Hepatocyte (in vitro differentiated cells): ENCODE data around the gene RDH16. TPM values are rescaled to one million over a fixed set of nuclear protein-coding genes. Genes with fewer than 3 reads are reported as not detected.

Source experiments
- DNase-seq: peaks from one replicate; pipeline ENCODE4 v3.0.0-alpha.2; 2016; ENCODE audit warnings: low spot score
- H2AFZ ChIP-seq: fragments of 200-600 bp; sonication (generic); 2 replicates; pipeline ENCODE4 v1.6.0; 2016; ENCODE audit warnings: antibody characterized with exemption, mild to moderate bottlenecking
- H3K27ac ChIP-seq: fragments of 200-600 bp; sonication (generic); 2 replicates; pipeline ENCODE4 v1.5.1; 2016; ENCODE audit warnings: mild to moderate bottlenecking
- H3K27me3 ChIP-seq: fragments of 200-600 bp; sonication (generic); 2 replicates; pipeline ENCODE4 v1.6.1; 2016
- H3K36me3 ChIP-seq: fragments of 200-600 bp; sonication (generic); replicated peaks from 2 replicates; pipeline ENCODE4 v1.5.1; 2016; ENCODE audit warnings: low read depth; ENCODE audit not compliant: insufficient read depth
- H3K4me1 ChIP-seq: fragments of 200-600 bp; sonication (generic); 2 replicates; pipeline ENCODE4 v1.5.1; 2016; ENCODE audit warnings: mild to moderate bottlenecking, moderate library complexity; ENCODE audit not compliant: insufficient read depth
- H3K4me2 ChIP-seq: fragments of 200-600 bp; sonication (generic); 2 replicates; pipeline ENCODE4 v1.6.0; 2016
- H3K4me3 ChIP-seq: fragments of 200-600 bp; sonication (generic); 2 replicates; pipeline ENCODE4 v1.5.1; 2016; ENCODE audit warnings: mild to moderate bottlenecking
- H3K79me2 ChIP-seq: fragments of 200-600 bp; sonication (generic); 2 replicates; pipeline ENCODE4 v1.6.0; 2017; ENCODE audit warnings: mild to moderate bottlenecking
- H3K9me2 ChIP-seq: fragments of 200-600 bp; sonication (generic); replicated peaks from 2 replicates; pipeline ENCODE4 v1.6.0; 2017; ENCODE audit warnings: mild to moderate bottlenecking; ENCODE audit not compliant: insufficient read depth
- H3K9me3 ChIP-seq: fragments of 200-600 bp; sonication (generic); 2 replicates; pipeline ENCODE4 v1.5.1; 2016; ENCODE audit warnings: low read depth, mild to moderate bottlenecking
- H4K20me1 ChIP-seq: fragments of 200-600 bp; sonication (generic); 2 replicates; pipeline ENCODE4 v1.6.0; 2016; ENCODE audit warnings: mild to moderate bottlenecking; ENCODE audit not compliant: insufficient read depth, poor library complexity, severe bottlenecking
- EZH2 ChIP-seq: fragments of 200-600 bp; sonication (generic); IDR thresholded peaks from 2 replicates; pipeline ENCODE4 v1.6.1; 2016; ENCODE audit warnings: antibody characterized with exemption, mild to moderate bottlenecking, borderline replicate concordance
- EZH2phosphoT487 ChIP-seq: fragments of 200-600 bp; sonication (generic); IDR thresholded peaks from one replicate; pipeline ENCODE4 v1.6.1; 2018; ENCODE audit warnings: antibody characterized with exemption, mild to moderate bottlenecking, low read depth, moderate library complexity; ENCODE audit not compliant: unreplicated experiment, severe bottlenecking
- WGBS: methylation state at CpG from one replicate; pipeline ENCODE4 v1.1.6; 2016; ENCODE audit warnings: low lambda C conversion rate; ENCODE audit errors: missing lambda C conversion rate; 5-methylcytosine and 5-hydroxymethylcytosine counted together
- polyA plus RNA-seq: library from polyadenylated mRNA; unstranded; fragments of >200 nt; fragmentation: Nextera tagmentation; extraction: Ambion mirVana; gene quantifications from 2 replicates; pipeline ENCODE4 v1.2.1, GENCODE V29; 2016
- total RNA-seq: library from RNA; depleted of rRNA; stranded (reverse); fragments of >200 nt; gene quantifications from 2 replicates; pipeline ENCODE4 v1.2.3, GENCODE V29; 2014
- TF ChIP-seq, protein P1 (sequence below): fragments of 200-600 bp; sonication (generic); IDR thresholded peaks from 2 replicates; pipeline ENCODE4 v1.5.1; 2016; ENCODE audit warnings: antibody characterized with exemption, mild to moderate bottlenecking; ENCODE audit not compliant: poor library complexity

The RDH16 gene
- total and polyA plus RNA-seq, 2 experiments from 2014 or later, result 0.64 to 1.7 TPM

- no peak for TF ChIP-seq EZH2
- TF ChIP-seq, protein P1, sequence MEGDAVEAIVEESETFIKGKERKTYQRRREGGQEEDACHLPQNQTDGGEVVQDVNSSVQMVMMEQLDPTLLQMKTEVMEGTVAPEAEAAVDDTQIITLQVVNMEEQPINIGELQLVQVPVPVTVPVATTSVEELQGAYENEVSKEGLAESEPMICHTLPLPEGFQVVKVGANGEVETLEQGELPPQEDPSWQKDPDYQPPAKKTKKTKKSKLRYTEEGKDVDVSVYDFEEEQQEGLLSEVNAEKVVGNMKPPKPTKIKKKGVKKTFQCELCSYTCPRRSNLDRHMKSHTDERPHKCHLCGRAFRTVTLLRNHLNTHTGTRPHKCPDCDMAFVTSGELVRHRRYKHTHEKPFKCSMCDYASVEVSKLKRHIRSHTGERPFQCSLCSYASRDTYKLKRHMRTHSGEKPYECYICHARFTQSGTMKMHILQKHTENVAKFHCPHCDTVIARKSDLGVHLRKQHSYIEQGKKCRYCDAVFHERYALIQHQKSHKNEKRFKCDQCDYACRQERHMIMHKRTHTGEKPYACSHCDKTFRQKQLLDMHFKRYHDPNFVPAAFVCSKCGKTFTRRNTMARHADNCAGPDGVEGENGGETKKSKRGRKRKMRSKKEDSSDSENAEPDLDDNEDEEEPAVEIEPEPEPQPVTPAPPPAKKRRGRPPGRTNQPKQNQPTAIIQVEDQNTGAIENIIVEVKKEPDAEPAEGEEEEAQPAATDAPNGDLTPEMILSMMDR, result no peak
- no peak for TF ChIP-seq EZH2phosphoT487
- Histone ChIP-seq H3K9me3 (no peaks in the 10 kb centered on the region), H3K4me1 (no peaks in the 10 kb centered on the region), H3K4me3 (no peak overlapping the region), H3K27me3 (no peaks in the 10 kb centered on the region), H4K20me1 (peaks cover 5% of the 10 kb centered on the region), H3K9me2 (no peaks in the 10 kb centered on the region), H3K27ac (no peak overlapping the region), H3K79me2 (peaks cover 3% of the 10 kb centered on the region), H3K4me2 (no peak overlapping the region), H3K36me3 (no peaks in the 10 kb centered on the region), H2AFZ (no peak overlapping the region)
- 89% methylated on average over 10 of the region's 10 CpGs for WGBS
- no peak for DNase-seq
Observed at GRCh38 chr12:56994231-56994746, 36.9 kb upstream of the RDH16 start.

- DNase-seq, result no peak
- H3K27me3 ChIP-seq, result no peaks in the 10 kb centered on the region
- no peak overlapping the region for H3K4me3 ChIP-seq
- no peak overlapping the region for H2AFZ ChIP-seq
- no peaks in the 10 kb centered on the region for H3K36me3 ChIP-seq
- 79% methylated on average over 10 of the region's 10 CpGs for WGBS
- no peaks in the 10 kb centered on the region for H3K4me1 ChIP-seq
- H3K79me2 ChIP-seq, result no peaks in the 10 kb centered on the region
- no peak overlapping the region for H3K27ac ChIP-seq
- no peaks in the 10 kb centered on the region for H3K9me3 ChIP-seq
- no peaks in the 10 kb centered on the region for H3K9me2 ChIP-seq
- no peak overlapping the region for H3K4me2 ChIP-seq
- H4K20me1 ChIP-seq, result no peaks in the 10 kb centered on the region
- TF ChIP-seq EZH2 (no peak), EZH2phosphoT487 (no peak)
- TF ChIP-seq, protein P1, result no peak
Observed at GRCh38 chr12:56993346-56993745, 35.9 kb upstream of the RDH16 start.

DNA sequence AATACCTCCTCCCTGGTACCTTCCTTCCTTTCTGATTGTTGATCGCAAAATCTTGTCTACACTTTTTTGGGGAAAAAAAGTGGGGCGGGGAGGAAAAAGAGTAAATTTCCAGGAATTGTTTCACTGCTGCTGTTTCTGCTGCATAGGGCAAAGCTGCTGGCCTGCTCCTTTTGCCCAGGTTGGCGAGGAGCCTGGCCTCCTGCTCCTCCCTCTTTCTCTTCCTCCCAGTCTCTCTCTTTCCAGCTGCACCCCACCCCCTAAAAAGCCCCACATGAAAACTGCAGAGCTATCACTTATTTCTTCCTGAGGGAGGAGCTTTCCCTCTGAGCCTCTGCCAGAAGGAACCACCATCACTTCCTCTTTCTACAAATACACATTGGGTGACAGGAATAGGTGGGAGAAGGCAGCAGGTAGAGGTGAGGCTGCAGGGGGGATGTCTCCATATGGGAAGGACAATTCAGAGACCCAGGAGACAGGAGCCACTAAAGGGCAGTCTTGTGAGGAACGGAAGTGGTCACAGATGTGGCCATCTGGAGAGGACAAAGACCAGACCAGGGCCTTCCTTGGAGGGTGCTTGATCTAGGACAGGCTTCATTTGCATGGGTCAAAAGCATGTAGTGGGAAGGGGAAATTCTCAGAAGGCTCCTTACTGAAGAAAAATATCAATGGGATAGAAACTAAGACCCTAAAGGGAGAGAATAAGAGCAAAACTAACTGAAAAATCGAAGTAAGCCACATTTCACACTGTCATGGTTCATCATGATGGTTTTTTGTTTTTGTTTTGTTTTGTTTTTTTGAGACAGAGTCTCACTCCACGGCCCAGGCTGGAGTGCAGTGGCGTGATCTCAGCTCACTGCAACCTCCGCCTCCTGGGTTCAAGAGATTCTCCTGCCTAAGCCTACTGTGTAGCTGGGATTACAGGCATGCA lies 34.2 kb upstream of the RDH16 start:
- Histone ChIP-seq H3K4me3 (no peak overlapping the region), H3K27ac (no peak overlapping the region), H3K36me3 (no peaks in the 10 kb centered on the region)

More for the DNA sequence above, 34.2 kb upstream of the RDH16 start:
- 91% methylated on average over 8 of the region's 8 CpGs for WGBS
- H4K20me1 ChIP-seq, result no peaks in the 10 kb centered on the region
- H3K4me2 ChIP-seq, result no peak overlapping the region
- H3K27me3 ChIP-seq, result no peaks in the 10 kb centered on the region
- H3K4me1 ChIP-seq, result peaks cover 4% of the 10 kb centered on the region
- H3K9me2 ChIP-seq, result no peaks in the 10 kb centered on the region
- no peaks in the 10 kb centered on the region for H3K9me3 ChIP-seq
- TF ChIP-seq EZH2 (no peak), EZH2phosphoT487 (no peak)
- TF ChIP-seq, protein P1, result no peak
- DNase-seq, result no peak
- H2AFZ ChIP-seq, result no peak overlapping the region
- no peaks in the 10 kb centered on the region for H3K79me2 ChIP-seq
